Activated CD4-positive, alpha-beta T cell treated with anti-CD3 and anti-CD28 coated beads, Interleukin-2, amount 10 ng/mL, durations not matched to agents 7 days and 5 days (primary cell): Measurements from ENCODE around the gene CDKN1C. TPM values are rescaled to one million over a fixed set of nuclear protein-coding genes. Genes with fewer than 3 reads are reported as not detected.
"Not testable (repeated sequence)": the region's sequence is repeated elsewhere in the genome, so short reads cannot be mapped to it uniquely, and the experiment has no call there.

Experiments used
- CTCF ChIA-PET: fragments of 350-600 bp; sonication (Branson Sonifier 250); formaldehyde crosslinking; loops from one replicate; lab custom pipeline; 2021; ENCODE audit warnings: antibody characterized with exemption; lab: Charles Lee
- POLR2A ChIA-PET: fragments of 350-600 bp; sonication (Branson Sonifier 250); formaldehyde crosslinking; loops from one replicate; lab custom pipeline; 2021; ENCODE audit warnings: antibody characterized with exemption; lab: Charles Lee
- DNase-seq: peaks from one replicate; pipeline ENCODE4 v3.0.0-alpha.2; 2020
- H3K27ac Mint-ChIP-seq: one replicate; pipeline ENCODE4 v1.8.0; 2021; ENCODE audit warnings: mild to moderate bottlenecking, moderate library complexity, mixed read lengths
- H3K27me3 Mint-ChIP-seq: one replicate; pipeline ENCODE4 v1.8.0; 2021; ENCODE audit warnings: mixed read lengths
- H3K36me3 Mint-ChIP-seq: one replicate; pipeline ENCODE4 v1.8.0; 2021; ENCODE audit warnings: low read depth, mixed read lengths
- H3K4me1 Mint-ChIP-seq: one replicate; pipeline ENCODE4 v1.8.0; 2021; ENCODE audit warnings: mixed read lengths
- H3K4me3 Mint-ChIP-seq: one replicate; pipeline ENCODE4 v1.8.0; 2021; ENCODE audit warnings: mild to moderate bottlenecking, moderate library complexity, mixed read lengths
- H3K9me3 Mint-ChIP-seq: one replicate; pipeline ENCODE4 v1.8.0; 2021; ENCODE audit warnings: mixed read lengths
- total RNA-seq, 2 experiments: library from RNA; stranded (reverse); gene quantifications; one replicate each; pipeline ENCODE4 v1.2.3, GENCODE V29; 2021

The CDKN1C gene
- total RNA-seq, 2 experiments from 2014 or later: 0.29 to 0.40 TPM

DNA sequence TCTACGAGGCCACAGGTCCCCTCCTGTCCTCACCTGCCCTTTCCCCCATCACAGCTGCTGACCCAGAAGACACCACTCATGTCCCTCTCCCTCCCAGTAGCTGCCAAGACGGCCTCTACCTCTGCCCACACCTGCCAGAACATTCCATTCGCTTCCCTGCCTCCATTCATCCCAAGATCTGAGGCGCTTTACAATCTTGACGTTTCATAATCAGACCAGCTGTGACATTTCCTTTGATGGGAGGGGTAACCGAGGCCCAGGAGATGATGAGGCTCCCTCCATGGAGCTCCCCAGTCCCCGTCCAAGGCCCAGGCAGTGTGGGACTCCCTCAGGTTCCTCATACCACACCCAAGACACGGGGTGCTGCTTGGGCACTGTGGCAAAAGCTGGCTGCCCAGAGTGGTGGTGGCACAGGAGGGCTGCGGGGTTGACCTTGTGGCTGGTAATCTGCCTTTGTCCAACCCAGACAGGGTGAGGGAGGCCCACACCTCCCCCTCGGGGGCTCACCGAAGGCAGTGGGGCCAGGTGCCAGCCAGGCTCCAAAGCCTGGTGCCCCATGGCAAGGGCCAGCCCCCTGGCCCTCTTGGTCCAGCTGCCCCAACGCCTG, 26.3 kb upstream of the CDKN1C start:
- H3K36me3 Mint-ChIP-seq: no peaks in the 10 kb centered on the region
- no peak overlapping the region for H3K27ac Mint-ChIP-seq
- ChIA-PET POLR2A (no interaction called here), CTCF (interaction anchor here (0.9 to 1.2 kb wide), 2 partner anchors 19 to 20 kb away, joined by 3 to 5 read pairs; no protein-coding TSS in a partner anchor)
- no peaks in the 10 kb centered on the region for H3K9me3 Mint-ChIP-seq
- H3K4me3 Mint-ChIP-seq: no peak overlapping the region
- DNase-seq: no peak
- no peaks in the 10 kb centered on the region for H3K27me3 Mint-ChIP-seq
- H3K4me1 Mint-ChIP-seq: peaks cover 8% of the 10 kb centered on the region

GRCh38 chr11:2911088-2911784, 25.7 kb upstream of the CDKN1C start:
- no peak overlapping the region for H3K27ac Mint-ChIP-seq
- H3K27me3 Mint-ChIP-seq: no peaks in the 10 kb centered on the region
- H3K36me3 Mint-ChIP-seq: no peaks in the 10 kb centered on the region
- CTCF ChIA-PET: interaction anchor here (0.9 to 1.2 kb wide), 2 partner anchors 18 to 20 kb away, joined by 3 to 5 read pairs; no protein-coding TSS in a partner anchor
- DNase-seq: no peak
- H3K4me3 Mint-ChIP-seq: no peak overlapping the region
- H3K9me3 Mint-ChIP-seq: no peaks in the 10 kb centered on the region
- H3K4me1 Mint-ChIP-seq: peaks cover 8% of the 10 kb centered on the region
- POLR2A ChIA-PET: no interaction called here

DNA sequence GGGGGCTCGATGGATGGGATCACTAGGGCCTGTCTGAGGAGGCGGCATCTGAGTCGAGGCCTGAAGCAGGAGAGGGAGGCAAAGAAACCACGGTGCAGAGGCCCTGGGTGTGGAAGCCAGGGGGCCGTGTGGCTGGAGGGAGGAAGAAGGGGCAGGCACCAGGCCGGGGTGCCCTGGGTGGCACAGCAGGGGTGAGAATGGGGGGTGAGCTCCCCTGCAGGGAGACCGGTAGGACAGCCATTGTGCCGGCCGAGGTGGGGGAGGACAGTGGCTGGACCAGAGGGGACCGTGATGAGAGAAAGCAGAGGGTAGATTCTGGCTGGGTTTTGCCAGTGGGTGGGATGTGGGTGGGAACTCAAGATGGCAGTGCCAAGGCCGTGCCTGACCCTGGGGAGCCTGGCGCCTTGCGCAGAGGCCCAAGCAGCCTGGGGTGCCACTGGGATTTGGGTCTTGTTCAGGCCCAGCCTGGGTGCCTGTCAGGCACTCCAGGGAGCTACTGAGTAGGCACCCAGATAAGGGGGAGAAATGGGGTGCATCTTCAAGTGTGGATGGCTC, 24.9 kb upstream of the CDKN1C start:
- ChIA-PET POLR2A (no interaction called here), CTCF (interaction anchor here (0.9 kb wide), 1 partner anchor 19 kb away, joined by 3 read pairs; no protein-coding TSS in a partner anchor)
- DNase-seq: no peak
- Mint-ChIP-seq H3K9me3 (peaks cover 3% of the 10 kb centered on the region), H3K27ac (no peak overlapping the region), H3K4me1 (peaks cover 8% of the 10 kb centered on the region), H3K27me3 (no peaks in the 10 kb centered on the region), H3K4me3 (no peak overlapping the region), H3K36me3 (peaks cover 4% of the 10 kb centered on the region)

- Mint-ChIP-seq H3K36me3 (peaks cover 11% of the 10 kb centered on the region), H3K4me3 (no peak overlapping the region), H3K9me3 (peaks cover 9% of the 10 kb centered on the region), H3K27ac (no peak overlapping the region), H3K4me1 (peaks cover 12% of the 10 kb centered on the region), H3K27me3 (no peaks in the 10 kb centered on the region)
- DNase-seq: no peak
- POLR2A ChIA-PET: no interaction called here
- CTCF ChIA-PET: no interaction called here
These were observed 23.7 kb upstream of the CDKN1C start for GRCh38 chr11:2909133-2909902.

DNA sequence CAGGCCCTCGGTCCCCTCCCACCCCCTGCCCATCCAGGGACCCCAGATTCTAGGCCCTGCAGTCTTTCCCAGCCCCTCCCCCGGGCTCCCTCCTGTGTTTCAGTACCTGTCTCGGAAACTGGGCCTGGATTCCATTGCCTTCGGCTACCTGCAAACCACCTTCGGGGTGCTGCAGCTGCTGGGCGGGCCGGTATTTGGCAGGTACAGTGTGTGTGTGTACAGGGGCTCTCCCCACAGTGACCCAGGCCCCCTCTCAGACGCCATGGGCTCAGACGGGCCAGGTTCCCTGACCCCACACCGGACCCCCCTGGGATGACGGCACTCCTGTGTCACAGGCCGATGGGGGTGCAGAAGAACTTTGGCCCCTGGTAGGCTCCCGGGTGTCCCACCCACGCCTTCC, 22.6 kb upstream of the CDKN1C start:
- H3K9me3 Mint-ChIP-seq: peaks cover 9% of the 10 kb centered on the region
- H3K27me3 Mint-ChIP-seq: no peaks in the 10 kb centered on the region
- H3K4me1 Mint-ChIP-seq: peaks cover 12% of the 10 kb centered on the region
- no peak overlapping the region for H3K27ac Mint-ChIP-seq
- no peak overlapping the region for H3K4me3 Mint-ChIP-seq
- POLR2A ChIA-PET: no interaction called here
- H3K36me3 Mint-ChIP-seq: peaks cover 11% of the 10 kb centered on the region
- CTCF ChIA-PET: no interaction called here
- DNase-seq: no peak

GRCh38 chr11:2905299-2905698, 19.7 kb upstream of the CDKN1C start:
- Mint-ChIP-seq H3K4me1 (peaks cover 29% of the 10 kb centered on the region), H3K36me3 (peaks cover 11% of the 10 kb centered on the region)
- H3K27me3 Mint-ChIP-seq, DNase-seq, POLR2A ChIA-PET, H3K4me3 Mint-ChIP-seq, H3K27ac Mint-ChIP-seq, H3K9me3 Mint-ChIP-seq: not testable (repeated sequence)
- CTCF ChIA-PET: interaction anchor here (4.6 kb wide), 1 partner anchor 13 kb away, joined by 30 read pairs; no protein-coding TSS in a partner anchor

DNA sequence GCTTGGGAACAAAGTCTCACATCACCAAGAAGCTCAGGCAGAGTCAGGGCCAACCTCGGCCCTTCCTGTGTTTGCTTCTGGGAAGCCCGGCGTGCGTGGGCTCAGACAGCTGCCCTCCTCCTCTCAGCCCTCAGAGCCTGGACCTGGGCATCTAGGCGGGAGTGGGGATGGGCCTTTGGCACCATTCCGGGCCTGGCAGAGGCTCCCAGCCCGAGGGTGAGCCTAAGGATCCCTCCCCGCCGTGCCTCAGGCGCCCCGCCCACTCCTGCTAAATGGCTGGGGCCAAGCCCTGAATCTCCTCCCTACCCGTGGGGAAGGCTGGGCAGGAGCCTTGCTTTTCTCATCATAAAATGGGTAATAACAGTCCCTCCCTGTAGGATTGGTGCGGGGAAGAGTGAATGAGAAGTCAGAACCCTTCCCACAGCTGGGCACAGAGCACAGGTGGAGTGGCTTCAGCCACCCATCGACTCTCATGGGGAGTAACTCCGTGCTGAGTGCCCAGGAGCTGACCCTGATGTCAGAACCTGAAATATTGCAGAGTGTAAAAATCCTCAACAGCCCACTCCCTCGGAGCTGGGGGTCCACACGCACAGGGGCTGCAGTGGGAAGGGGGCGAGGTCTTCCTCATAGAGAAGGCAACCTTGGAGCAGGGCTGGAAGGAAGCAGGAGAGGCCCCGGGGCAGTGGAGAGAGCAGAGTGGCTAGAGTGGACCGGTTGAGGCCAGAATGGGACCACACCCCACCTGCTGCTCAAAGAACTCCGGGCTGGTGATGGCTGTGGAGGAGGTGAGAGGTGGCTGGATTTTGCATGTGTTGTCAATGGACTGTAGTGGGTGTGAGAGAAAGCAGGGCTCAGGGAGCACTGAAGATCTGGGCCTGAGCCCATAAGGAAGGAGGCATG, 18.8 kb upstream of the CDKN1C start:
- H3K4me1 Mint-ChIP-seq: peaks cover 37% of the 10 kb centered on the region
- peaks cover 9% of the 10 kb centered on the region for H3K9me3 Mint-ChIP-seq
- H3K27me3 Mint-ChIP-seq: no peaks in the 10 kb centered on the region
- ChIA-PET POLR2A (interaction anchor here (0.5 to 0.8 kb wide), 3 partner anchors 11 to 135 kb away, joined by 3 to 6 read pairs (median 3); no protein-coding TSS in a partner anchor), CTCF (interaction anchor here (2.2 to 4.6 kb wide), 2 partner anchors 10 to 12 kb away, joined by 8 to 30 read pairs; no protein-coding TSS in a partner anchor)
- DNase-seq: no peak
- peaks cover 11% of the 10 kb centered on the region for H3K36me3 Mint-ChIP-seq
- no peak overlapping the region for H3K4me3 Mint-ChIP-seq
- H3K27ac Mint-ChIP-seq: no peak overlapping the region

DNA sequence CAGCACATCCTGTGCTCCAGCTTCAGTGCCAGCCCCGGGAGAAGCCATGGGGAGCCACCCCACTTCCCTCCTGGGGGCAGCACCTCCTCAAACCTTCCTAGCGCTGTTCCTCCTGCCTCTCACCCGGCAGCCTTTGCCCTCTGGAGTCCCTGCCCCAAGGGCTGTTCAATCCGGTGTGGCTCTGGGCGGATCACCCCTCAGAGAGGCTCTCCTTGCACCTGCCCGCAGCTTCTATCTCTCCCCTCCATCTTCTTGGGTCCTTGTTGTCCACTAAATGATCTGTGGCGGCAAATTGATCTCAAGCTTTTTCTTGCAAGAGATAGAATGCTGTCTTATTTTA, 18.1 kb upstream of the CDKN1C start:
- Mint-ChIP-seq H3K4me3 (peak overlapping the region; percentile 48), H3K27me3 (no peaks in the 10 kb centered on the region), H3K4me1 (peaks cover 45% of the 10 kb centered on the region), H3K9me3 (peaks cover 9% of the 10 kb centered on the region), H3K27ac (peak overlapping the region; percentile 52), H3K36me3 (peaks cover 11% of the 10 kb centered on the region)
- ChIA-PET POLR2A (interaction anchor here (0.6 to 0.8 kb wide), 3 partner anchors 11 to 26 kb away, joined by 3 to 6 read pairs (median 3); no protein-coding TSS in a partner anchor), CTCF (interaction anchor here (0.8 to 4.6 kb wide), 5 partner anchors 10 to 30 kb away, joined by 3 to 30 read pairs (median 7); partner anchors contain the start of gene PHLDA2)
- DNase-seq: no peak

- H3K27ac Mint-ChIP-seq: peak overlapping the region; percentile 85
- ChIA-PET POLR2A (interaction anchor here (0.6 to 1.1 kb wide), 2 partner anchors 11 to 27 kb away, joined by 3 to 4 read pairs; no protein-coding TSS in a partner anchor), CTCF (interaction anchor here (0.8 to 4.6 kb wide), 8 partner anchors 10 to 370 kb away, joined by 3 to 30 read pairs (median 4); partner anchors contain the start of gene PHLDA2)
- H3K27me3 Mint-ChIP-seq: no peaks in the 10 kb centered on the region
- DNase-seq: no peak
- H3K4me1 Mint-ChIP-seq: peaks cover 51% of the 10 kb centered on the region
- H3K9me3 Mint-ChIP-seq: peaks cover 9% of the 10 kb centered on the region
- peaks cover 11% of the 10 kb centered on the region for H3K36me3 Mint-ChIP-seq
- H3K4me3 Mint-ChIP-seq: peak overlapping the region; percentile 72
These were observed 17.5 kb upstream of the CDKN1C start for GRCh38 chr11:2902784-2903671.

GRCh38 chr11:2901854-2902783, 16.5 kb upstream of the CDKN1C start:
- Mint-ChIP-seq H3K4me1 (peaks cover 56% of the 10 kb centered on the region), H3K36me3 (peaks cover 11% of the 10 kb centered on the region), H3K9me3 (peaks cover 9% of the 10 kb centered on the region), H3K27me3 (no peaks in the 10 kb centered on the region), H3K27ac (peak overlapping the region; percentile 85), H3K4me3 (peak overlapping the region; percentile 72)
- CTCF ChIA-PET: interaction anchor here (0.8 to 4.6 kb wide), 6 partner anchors 9 to 369 kb away, joined by 3 to 30 read pairs (median 4); partner anchors contain the start of gene PHLDA2
- POLR2A ChIA-PET: interaction anchor here (1.1 kb wide), 1 partner anchor 10 kb away, joined by 4 read pairs; no protein-coding TSS in a partner anchor
- DNase-seq: peak; percentile 97
